IMR-90 (cell line): ENCODE data around the gene SLC6A17. TPM values are rescaled to one million over a fixed set of nuclear protein-coding genes. Genes with fewer than 3 reads are reported as not detected.

Source experiments
- ATAC-seq: fragments of 200-7000 bp; cut with Tn5 transposase; 2 replicates; pipeline ENCODE4 v1.9.1; 2020; ENCODE audit warnings: low read depth, mild to moderate bottlenecking, moderate library complexity
- BruUV-seq: library from RNA; stranded (reverse); fragments of 400-500 nt; replicated peaks from 2 replicates; lab custom pipeline; 2021; lab: Mats Ljungman, UMichigan
- CTCF ChIA-PET: fragments of 300-600 bp; formaldehyde crosslinking; extraction: SDS; loops from one replicate; lab custom pipeline; 2021; ENCODE audit warnings: antibody characterized with exemption; lab: Yijun Ruan, JAX
- POLR2A ChIA-PET: fragments of 300-600 bp; sonication (Branson Sonifier 250); formaldehyde crosslinking; loops from one replicate; lab custom pipeline; 2022; ENCODE audit warnings: antibody characterized with exemption; ENCODE audit not compliant: unreplicated experiment; lab: Charles Lee
- DNase-seq: peaks from one replicate; pipeline ENCODE4 v3.0.0; 2013
- H2AFZ ChIP-seq: replicated peaks from 2 replicates; pipeline ENCODE3; 2013; ENCODE audit warnings: low read length, mild to moderate bottlenecking; ENCODE audit not compliant: poor library complexity
- H2AK5ac ChIP-seq: 2 replicates; pipeline ENCODE4 v1.6.1; 2013; ENCODE audit warnings: low read depth, low read length, inconsistent platforms
- H2AK9ac ChIP-seq: replicated peaks from 2 replicates; pipeline ENCODE3; 2013; ENCODE audit warnings: mild to moderate bottlenecking, low read depth, low read length, moderate library complexity; ENCODE audit not compliant: poor library complexity
- H2BK120ac ChIP-seq: 2 replicates; pipeline ENCODE4 v1.6.1; 2013; ENCODE audit warnings: low read depth, low read length, inconsistent platforms
- H2BK15ac ChIP-seq: 3 replicates; pipeline ENCODE4 v1.6.1; 2013; ENCODE audit warnings: low read depth, low read length, inconsistent platforms
- H2BK20ac ChIP-seq: 2 replicates; pipeline ENCODE4 v1.6.1; 2013; ENCODE audit warnings: low read depth, mild to moderate bottlenecking, inconsistent platforms, low read length, moderate library complexity
- H2BK5ac ChIP-seq: 2 replicates; pipeline ENCODE4 v1.6.1; 2013; ENCODE audit warnings: mild to moderate bottlenecking, low read depth, low read length, inconsistent platforms; ENCODE audit not compliant: poor library complexity, severe bottlenecking
- H3K14ac ChIP-seq: replicated peaks from 2 replicates; pipeline ENCODE4 v1.6.1; 2013; ENCODE audit warnings: low read depth, low read length, inconsistent platforms
- H3K18ac ChIP-seq: 2 replicates; pipeline ENCODE4 v1.6.1; 2013; ENCODE audit warnings: low read depth, low read length, control low read depth
- H3K23ac ChIP-seq: 2 replicates; pipeline ENCODE4 v1.6.1; 2013; ENCODE audit warnings: low read depth, low read length, inconsistent platforms
- H3K27ac ChIP-seq: 2 replicates; pipeline ENCODE4 v1.5.1; 2013; ENCODE audit warnings: mild to moderate bottlenecking, control low read depth, low read length; ENCODE audit not compliant: insufficient read depth
- H3K27me3 ChIP-seq: 2 replicates; pipeline ENCODE4 v1.6.1; 2013; ENCODE audit warnings: low read length; ENCODE audit not compliant: control insufficient read depth, insufficient read depth
- H3K36me3 ChIP-seq: 2 replicates; pipeline ENCODE4 v1.6.1; 2013; ENCODE audit warnings: low read length, mixed read lengths; ENCODE audit not compliant: control insufficient read depth, insufficient read depth
- H3K4ac ChIP-seq: 2 replicates; pipeline ENCODE4 v1.6.1; 2013; ENCODE audit warnings: low read depth, low read length, inconsistent platforms
- H3K4me1 ChIP-seq: 2 replicates; pipeline ENCODE4 v1.6.1; 2013; ENCODE audit warnings: low read length, mixed read lengths; ENCODE audit not compliant: control insufficient read depth, insufficient read depth
- H3K4me2 ChIP-seq: 2 replicates; pipeline ENCODE4 v1.6.1; 2013; ENCODE audit warnings: low read depth, mild to moderate bottlenecking, control low read depth, low read length, moderate library complexity
- H3K4me3 ChIP-seq: 2 replicates; pipeline ENCODE4 v1.5.1; 2013; ENCODE audit warnings: low read depth, mild to moderate bottlenecking, control low read depth, low read length, moderate library complexity; ENCODE audit not compliant: insufficient read depth
- H3K56ac ChIP-seq: 2 replicates; pipeline ENCODE4 v1.6.1; 2013; ENCODE audit warnings: low read length, inconsistent platforms; ENCODE audit not compliant: insufficient read depth; ENCODE audit errors: extremely low read depth
- H3K79me1 ChIP-seq, 2 experiments: 2 replicates each; pipeline ENCODE4 v1.6.1; 2013; ENCODE audit warnings: low read length in 2 of 2, inconsistent platforms in 1 of 2, low read depth in 1 of 2
- H3K9ac ChIP-seq: 2 replicates; pipeline ENCODE4 v1.6.1; 2013; ENCODE audit warnings: low read depth, low read length, control low read depth
- H3K9me1 ChIP-seq: 2 replicates; pipeline ENCODE4 v1.6.1; 2013; ENCODE audit warnings: low read length, inconsistent platforms; ENCODE audit not compliant: insufficient read depth
- H3K9me3 ChIP-seq: 2 replicates; pipeline ENCODE4 v1.6.1; 2013; ENCODE audit warnings: low read length; ENCODE audit not compliant: control insufficient read depth, insufficient read depth
- H4K20me1 ChIP-seq: 2 replicates; pipeline ENCODE4 v1.6.1; 2013; ENCODE audit warnings: low read length, inconsistent platforms; ENCODE audit not compliant: insufficient read depth
- H4K5ac ChIP-seq: 2 replicates; pipeline ENCODE4 v1.6.1; 2013; ENCODE audit warnings: mild to moderate bottlenecking, low read depth, low read length, control low read depth
- H4K8ac ChIP-seq, 2 experiments: 2 replicates each; pipeline ENCODE4 v1.6.1; 2013; ENCODE audit warnings: low read depth in 2 of 2, low read length in 2 of 2, control low read depth in 1 of 2, inconsistent platforms in 1 of 2
- H4K91ac ChIP-seq: 2 replicates; pipeline ENCODE4 v1.6.1; 2013; ENCODE audit warnings: low read depth, low read length, inconsistent platforms; ENCODE audit not compliant: insufficient read depth
- BHLHE40 ChIP-seq: fragments of 150-350 bp; IDR thresholded peaks from 2 replicates; pipeline ENCODE4 v1.6.1; 2016; ENCODE audit warnings: mild to moderate bottlenecking, low read depth, low read length
- CEBPB ChIP-seq: IDR thresholded peaks from 2 replicates; pipeline ENCODE4 v1.6.1; 2012; ENCODE audit warnings: low read depth, low read length, improper control_type of control experiment
- CHD1 ChIP-seq: IDR thresholded peaks from 2 replicates; pipeline ENCODE4 v1.6.1; 2012; ENCODE audit warnings: low read depth, low read length, improper control_type of control experiment
- ELK1 ChIP-seq: fragments of 150-350 bp; IDR thresholded peaks from 2 replicates; pipeline ENCODE4 v1.6.1; 2016; ENCODE audit warnings: low read depth, mild to moderate bottlenecking, low read length, moderate library complexity, borderline replicate concordance
- FOS ChIP-seq: fragments of 150-350 bp; IDR thresholded peaks from 2 replicates; pipeline ENCODE4 v1.6.1; 2016; ENCODE audit warnings: low read depth, low read length
- POLR2A ChIP-seq: IDR thresholded peaks from 2 replicates; pipeline ENCODE4 v1.6.1; 2012; ENCODE audit warnings: mild to moderate bottlenecking, low read depth, low read length
- RCOR1 ChIP-seq: IDR thresholded peaks from 2 replicates; pipeline ENCODE4 v1.6.1; 2012; ENCODE audit warnings: mild to moderate bottlenecking, low read length, improper control_type of control experiment; ENCODE audit not compliant: insufficient replicate concordance
- WGBS, 2 experiments: methylation state at CpG; one replicate each; pipeline versions ENCODE4 v1.1.5 to v1.1.7; 2013; ENCODE audit warnings: missing lambda C conversion rate in 2 of 2; ENCODE audit not compliant: insufficient read length in 1 of 2; ENCODE audit errors: extremely low coverage in 2 of 2; 5-methylcytosine and 5-hydroxymethylcytosine counted together
- dilution Hi-C: fragments of 300-500 bp; cut with HindIII; formaldehyde crosslinking; loops from one replicate; pipeline ENCODE4 v1.14.3; 2018; ENCODE audit warnings: low sequenced_read_pairs; ENCODE audit not compliant: unreplicated experiment
- in situ Hi-C: fragments of 300-500 bp; cut with MboI; formaldehyde crosslinking; loops from 3 replicates; pipeline ENCODE4 v1.14.3; 2019; ENCODE audit warnings: low sequenced_read_pairs, inconsistent platforms, mixed read lengths
- intact Hi-C: fragments of 100-400 bp; cut with micrococcal nuclease; formaldehyde crosslinking; loops from 2 replicates; pipeline ENCODE4 v1.10.0; 2022
- polyA plus RNA-seq, 3 experiments: library from polyadenylated mRNA; depleted of rRNA; stranded (reverse); fragments of >200 nt; gene quantifications; 2 replicates each; pipeline ENCODE4 v1.2.3, GENCODE V29; 2012; ENCODE audit warnings: low replicate concordance in 1 of 3
- total RNA-seq: library from RNA; depleted of rRNA; stranded (reverse); fragments of >200 nt; gene quantifications from 2 replicates; pipeline ENCODE4 v1.2.3, GENCODE V29; 2012
- TF ChIP-seq, protein P1 (sequence below): conservative IDR thresholded peaks from 2 replicates; pipeline ENCODE4 v1.5.1; 2012; ENCODE audit warnings: mild to moderate bottlenecking, low read depth, low read length, improper control_type of control experiment

Gene SLC6A17
- total and polyA plus RNA-seq, 2 of the 4 experiments (the other 2 are of a cell fraction): 0.54 to 0.82 TPM

- H3K36me3 ChIP-seq: no peaks in the 10 kb centered on the region
- H3K9me1 ChIP-seq: no peaks in the 10 kb centered on the region
- H3K23ac ChIP-seq: no peak overlapping the region
- H2BK120ac ChIP-seq: no peak overlapping the region
- CTCF ChIA-PET: interaction anchor here (1.4 to 2.5 kb wide), 4 partner anchors 55 to 266 kb away, joined by 5 to 20 read pairs (median 10); no protein-coding TSS in a partner anchor
- H4K8ac ChIP-seq: no peak overlapping the region
- WGBS, 2 experiments: 81% methylated on average over 7 of the region's 23 CpGs; no CpG with 5 or more reads in 1 of the 2 experiments
- no peak for DNase-seq
- TF ChIP-seq BHLHE40 (no peak), FOS (no peak), CHD1 (no peak), POLR2A (no peak), RCOR1 (no peak), CEBPB (no peak), ELK1 (no peak)
- TF ChIP-seq, protein P1, sequence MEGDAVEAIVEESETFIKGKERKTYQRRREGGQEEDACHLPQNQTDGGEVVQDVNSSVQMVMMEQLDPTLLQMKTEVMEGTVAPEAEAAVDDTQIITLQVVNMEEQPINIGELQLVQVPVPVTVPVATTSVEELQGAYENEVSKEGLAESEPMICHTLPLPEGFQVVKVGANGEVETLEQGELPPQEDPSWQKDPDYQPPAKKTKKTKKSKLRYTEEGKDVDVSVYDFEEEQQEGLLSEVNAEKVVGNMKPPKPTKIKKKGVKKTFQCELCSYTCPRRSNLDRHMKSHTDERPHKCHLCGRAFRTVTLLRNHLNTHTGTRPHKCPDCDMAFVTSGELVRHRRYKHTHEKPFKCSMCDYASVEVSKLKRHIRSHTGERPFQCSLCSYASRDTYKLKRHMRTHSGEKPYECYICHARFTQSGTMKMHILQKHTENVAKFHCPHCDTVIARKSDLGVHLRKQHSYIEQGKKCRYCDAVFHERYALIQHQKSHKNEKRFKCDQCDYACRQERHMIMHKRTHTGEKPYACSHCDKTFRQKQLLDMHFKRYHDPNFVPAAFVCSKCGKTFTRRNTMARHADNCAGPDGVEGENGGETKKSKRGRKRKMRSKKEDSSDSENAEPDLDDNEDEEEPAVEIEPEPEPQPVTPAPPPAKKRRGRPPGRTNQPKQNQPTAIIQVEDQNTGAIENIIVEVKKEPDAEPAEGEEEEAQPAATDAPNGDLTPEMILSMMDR: no peak
- no peak overlapping the region for H2AK9ac ChIP-seq
- H4K5ac ChIP-seq: no peak overlapping the region
- H2AFZ ChIP-seq: no peak overlapping the region
- dilution Hi-C loops: no loop called here
- H3K9ac ChIP-seq: no peak overlapping the region
- H3K4me3 ChIP-seq: no peak overlapping the region
- no peaks in the 10 kb centered on the region for H3K9me3 ChIP-seq
- H2BK5ac ChIP-seq: no peak overlapping the region
- BruUV-seq: no TSS peak
- H2AK5ac ChIP-seq: no peak overlapping the region
- H3K79me1 ChIP-seq: no peaks in the 10 kb centered on the region
- no peak overlapping the region for H3K27ac ChIP-seq
- no peak overlapping the region for H3K4ac ChIP-seq
- no peak overlapping the region for H2BK15ac ChIP-seq
- intact Hi-C loops: loop anchor here (1.0 kb wide), 2 partner anchors 262 to 298 kb away; no protein-coding TSS in a partner anchor
- no peak overlapping the region for H3K14ac ChIP-seq
- POLR2A ChIA-PET: no interaction called here
- H3K4me2 ChIP-seq: no peak overlapping the region
- in situ Hi-C loops: no loop called here
- H3K18ac ChIP-seq: no peak overlapping the region
- no peak overlapping the region for H3K56ac ChIP-seq
- no peak overlapping the region for H4K91ac ChIP-seq
- H3K4me1 ChIP-seq: 0 out of 2 replicates have a peak, but pooled peaks cover 1% of the 10 kb centered on the region
- H3K27me3 ChIP-seq: peaks cover 1% of the 10 kb centered on the region; the same call in 1 of the 2 replicates
- no peaks in the 10 kb centered on the region for H4K20me1 ChIP-seq
- ATAC-seq: no peak
- H2BK20ac ChIP-seq: no peak overlapping the region
These were observed 47.8 kb downstream of the SLC6A17 start for GRCh38 chr1:110197905-110198629.
